GM23338 (cell line): ENCODE results near the gene NPHP3. TPM values are rescaled to one million over a fixed set of nuclear protein-coding genes. Genes with fewer than 3 reads are reported as not detected.
"Not testable (repeated sequence)": the region's sequence is repeated elsewhere in the genome, so short reads cannot be mapped to it uniquely, and the experiment has no call there.

Source experiments
- ATAC-seq: fragments of 200-7000 bp; cut with Tn5 transposase; 3 replicates; pipeline ENCODE4 v1.9.1; 2020
- DNase-seq: peaks from one replicate; pipeline ENCODE4 v3.0.0-alpha.2; 2015; ENCODE audit warnings: low spot score
- H2AFZ ChIP-seq: fragments of 200-600 bp; sonication (generic); 2 replicates; pipeline ENCODE4 v1.8.0; 2016; ENCODE audit warnings: antibody characterized with exemption, mild to moderate bottlenecking, moderate library complexity
- H3F3A ChIP-seq: fragments of 200-600 bp; sonication (generic); replicated peaks from 2 replicates; pipeline ENCODE4 v1.8.0; 2017; ENCODE audit warnings: antibody characterized with exemption, mixed run types, low read depth
- H3K27ac ChIP-seq: fragments of 200-600 bp; sonication (generic); 2 replicates; pipeline ENCODE4 v1.6.1; 2016; ENCODE audit warnings: low read depth
- H3K27me3 ChIP-seq: fragments of 200-600 bp; sonication (generic); 2 replicates; pipeline ENCODE4 v1.8.0; 2016; ENCODE audit warnings: mild to moderate bottlenecking, mixed run types, moderate library complexity; ENCODE audit not compliant: insufficient read depth
- H3K36me3 ChIP-seq: fragments of 200-600 bp; sonication (generic); 2 replicates; pipeline ENCODE4 v1.8.0; 2016; ENCODE audit warnings: mild to moderate bottlenecking; ENCODE audit not compliant: insufficient read depth
- H3K4me1 ChIP-seq: fragments of 200-600 bp; sonication (generic); 2 replicates; pipeline ENCODE4 v1.8.0; 2016; ENCODE audit warnings: mild to moderate bottlenecking, moderate library complexity; ENCODE audit not compliant: insufficient read depth
- H3K4me2 ChIP-seq: fragments of 200-600 bp; sonication (generic); 2 replicates; pipeline ENCODE4 v1.7.1; 2017; ENCODE audit warnings: mixed run types
- H3K4me3 ChIP-seq: fragments of 200-600 bp; sonication (generic); 2 replicates; pipeline ENCODE4 v1.6.1; 2016; ENCODE audit warnings: mixed run types
- H3K79me2 ChIP-seq: fragments of 200-600 bp; sonication (generic); replicated peaks from 2 replicates; pipeline ENCODE4 v1.8.0; 2017; ENCODE audit warnings: mild to moderate bottlenecking; ENCODE audit not compliant: insufficient read depth
- H3K9me2 ChIP-seq: fragments of 200-600 bp; sonication (generic); 2 replicates; pipeline ENCODE4 v1.8.0; 2017; ENCODE audit not compliant: insufficient read depth
- H4K20me1 ChIP-seq: fragments of 200-600 bp; sonication (generic); replicated peaks from 2 replicates; pipeline ENCODE4 v1.8.0; 2017; ENCODE audit warnings: mild to moderate bottlenecking; ENCODE audit not compliant: insufficient read depth
- H3K27ac Mint-ChIP-seq: 2 replicates; pipeline ENCODE4 v1.8.0; 2020; ENCODE audit warnings: inconsistent platforms, mild to moderate bottlenecking, moderate library complexity, mixed read lengths
- H3K27me3 Mint-ChIP-seq: 3 replicates; pipeline ENCODE4 v1.8.0; 2022; ENCODE audit warnings: low read depth, mild to moderate bottlenecking, moderate library complexity, mixed read lengths, inconsistent platforms; ENCODE audit not compliant: insufficient read depth, poor library complexity
- H3K36me3 Mint-ChIP-seq: 3 replicates; pipeline ENCODE4 v1.8.0; 2021; ENCODE audit warnings: low read depth, mild to moderate bottlenecking, inconsistent platforms, moderate library complexity, mixed read lengths
- H3K4me1 Mint-ChIP-seq: 3 replicates; pipeline ENCODE4 v1.8.0; 2020; ENCODE audit warnings: mild to moderate bottlenecking, inconsistent platforms, mixed read lengths
- H3K4me3 Mint-ChIP-seq: 3 replicates; pipeline ENCODE4 v1.8.0; 2021; ENCODE audit warnings: moderate library complexity, mild to moderate bottlenecking, inconsistent platforms, mixed read lengths
- H3K9me3 Mint-ChIP-seq: 3 replicates; pipeline ENCODE4 v1.8.0; 2020; ENCODE audit warnings: moderate library complexity, mild to moderate bottlenecking, inconsistent platforms, mixed read lengths
- CREB1 ChIP-seq: fragments of 250-450 bp; sonication (Bioruptor Pico); IDR thresholded peaks from 2 replicates; pipeline ENCODE4 v1.5.0; 2020; ENCODE audit warnings: low read depth, mild to moderate bottlenecking, moderate library complexity
- EZH2 ChIP-seq: fragments of 200-600 bp; sonication (generic); IDR thresholded peaks from one replicate; pipeline ENCODE4 v1.8.0; 2017; ENCODE audit warnings: antibody characterized with exemption, mild to moderate bottlenecking, low read depth; ENCODE audit not compliant: unreplicated experiment
- STAT1 ChIP-seq: IDR thresholded peaks from one replicate; pipeline ENCODE4 v1.6.1; 2016; ENCODE audit warnings: antibody characterized with exemption; ENCODE audit not compliant: unreplicated experiment
- ZNF331 ChIP-seq: fragments of 250-450 bp; sonication (Bioruptor Pico); IDR thresholded peaks from 2 replicates; pipeline ENCODE4 v1.5.0; 2020; ENCODE audit warnings: low read depth, mild to moderate bottlenecking, moderate library complexity
- polyA plus RNA-seq: library from polyadenylated mRNA; unstranded; fragments of >200 nt; fragmentation: Nextera tagmentation; extraction: Ambion mirVana; gene quantifications from 2 replicates; pipeline ENCODE4 v1.2.1, GENCODE V29; 2016
- total RNA-seq: library from RNA; depleted of rRNA; stranded (reverse); fragments of >200 nt; shearing (Covaris generic); gene quantifications from 2 replicates; pipeline ENCODE4 v1.2.3, GENCODE V29; 2014
- TF ChIP-seq, protein P1 (sequence below): IDR thresholded peaks from one replicate; pipeline ENCODE4 v1.6.1; 2018; ENCODE audit warnings: antibody characterized with exemption; ENCODE audit not compliant: unreplicated experiment
- TF ChIP-seq, protein P2 (sequence below): fragments of 250-450 bp; sonication (Bioruptor Pico); IDR thresholded peaks from 2 replicates; pipeline ENCODE4 v1.5.0; 2020; ENCODE audit warnings: mild to moderate bottlenecking, moderate library complexity
- TF ChIP-seq, protein P3 (sequence below): IDR thresholded peaks from 2 replicates; pipeline ENCODE4 v1.6.1; 2016; ENCODE audit warnings: antibody characterized with exemption

NPHP3 gene
- total and polyA plus RNA-seq, 2 experiments from 2014 or later, result 8.4 to 12.0 TPM

- Mint-ChIP-seq H3K4me3 (no peak overlapping the region), H3K27me3 (no peaks in the 10 kb centered on the region), H3K4me1 (peaks cover 4% of the 10 kb centered on the region; the same call in 1 of the 3 replicates), H3K9me3 (no peaks in the 10 kb centered on the region), H3K27ac (no peak overlapping the region), H3K36me3 (no peaks in the 10 kb centered on the region)
- no peaks in the 10 kb centered on the region for H3K36me3 ChIP-seq
- H2AFZ ChIP-seq, result no peak overlapping the region
- no peaks in the 10 kb centered on the region for H3K9me2 ChIP-seq
- no peak overlapping the region for H3K4me2 ChIP-seq
- H4K20me1 ChIP-seq, result no peaks in the 10 kb centered on the region
- H3K27ac ChIP-seq, result no peak overlapping the region
- no peak for TF ChIP-seq CREB1 (CRISPR knock-in tag)
- TF ChIP-seq, protein P1, sequence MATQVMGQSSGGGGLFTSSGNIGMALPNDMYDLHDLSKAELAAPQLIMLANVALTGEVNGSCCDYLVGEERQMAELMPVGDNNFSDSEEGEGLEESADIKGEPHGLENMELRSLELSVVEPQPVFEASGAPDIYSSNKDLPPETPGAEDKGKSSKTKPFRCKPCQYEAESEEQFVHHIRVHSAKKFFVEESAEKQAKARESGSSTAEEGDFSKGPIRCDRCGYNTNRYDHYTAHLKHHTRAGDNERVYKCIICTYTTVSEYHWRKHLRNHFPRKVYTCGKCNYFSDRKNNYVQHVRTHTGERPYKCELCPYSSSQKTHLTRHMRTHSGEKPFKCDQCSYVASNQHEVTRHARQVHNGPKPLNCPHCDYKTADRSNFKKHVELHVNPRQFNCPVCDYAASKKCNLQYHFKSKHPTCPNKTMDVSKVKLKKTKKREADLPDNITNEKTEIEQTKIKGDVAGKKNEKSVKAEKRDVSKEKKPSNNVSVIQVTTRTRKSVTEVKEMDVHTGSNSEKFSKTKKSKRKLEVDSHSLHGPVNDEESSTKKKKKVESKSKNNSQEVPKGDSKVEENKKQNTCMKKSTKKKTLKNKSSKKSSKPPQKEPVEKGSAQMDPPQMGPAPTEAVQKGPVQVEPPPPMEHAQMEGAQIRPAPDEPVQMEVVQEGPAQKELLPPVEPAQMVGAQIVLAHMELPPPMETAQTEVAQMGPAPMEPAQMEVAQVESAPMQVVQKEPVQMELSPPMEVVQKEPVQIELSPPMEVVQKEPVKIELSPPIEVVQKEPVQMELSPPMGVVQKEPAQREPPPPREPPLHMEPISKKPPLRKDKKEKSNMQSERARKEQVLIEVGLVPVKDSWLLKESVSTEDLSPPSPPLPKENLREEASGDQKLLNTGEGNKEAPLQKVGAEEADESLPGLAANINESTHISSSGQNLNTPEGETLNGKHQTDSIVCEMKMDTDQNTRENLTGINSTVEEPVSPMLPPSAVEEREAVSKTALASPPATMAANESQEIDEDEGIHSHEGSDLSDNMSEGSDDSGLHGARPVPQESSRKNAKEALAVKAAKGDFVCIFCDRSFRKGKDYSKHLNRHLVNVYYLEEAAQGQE, result no peak
- no peak for TF ChIP-seq STAT1
- TF ChIP-seq, protein P2, sequence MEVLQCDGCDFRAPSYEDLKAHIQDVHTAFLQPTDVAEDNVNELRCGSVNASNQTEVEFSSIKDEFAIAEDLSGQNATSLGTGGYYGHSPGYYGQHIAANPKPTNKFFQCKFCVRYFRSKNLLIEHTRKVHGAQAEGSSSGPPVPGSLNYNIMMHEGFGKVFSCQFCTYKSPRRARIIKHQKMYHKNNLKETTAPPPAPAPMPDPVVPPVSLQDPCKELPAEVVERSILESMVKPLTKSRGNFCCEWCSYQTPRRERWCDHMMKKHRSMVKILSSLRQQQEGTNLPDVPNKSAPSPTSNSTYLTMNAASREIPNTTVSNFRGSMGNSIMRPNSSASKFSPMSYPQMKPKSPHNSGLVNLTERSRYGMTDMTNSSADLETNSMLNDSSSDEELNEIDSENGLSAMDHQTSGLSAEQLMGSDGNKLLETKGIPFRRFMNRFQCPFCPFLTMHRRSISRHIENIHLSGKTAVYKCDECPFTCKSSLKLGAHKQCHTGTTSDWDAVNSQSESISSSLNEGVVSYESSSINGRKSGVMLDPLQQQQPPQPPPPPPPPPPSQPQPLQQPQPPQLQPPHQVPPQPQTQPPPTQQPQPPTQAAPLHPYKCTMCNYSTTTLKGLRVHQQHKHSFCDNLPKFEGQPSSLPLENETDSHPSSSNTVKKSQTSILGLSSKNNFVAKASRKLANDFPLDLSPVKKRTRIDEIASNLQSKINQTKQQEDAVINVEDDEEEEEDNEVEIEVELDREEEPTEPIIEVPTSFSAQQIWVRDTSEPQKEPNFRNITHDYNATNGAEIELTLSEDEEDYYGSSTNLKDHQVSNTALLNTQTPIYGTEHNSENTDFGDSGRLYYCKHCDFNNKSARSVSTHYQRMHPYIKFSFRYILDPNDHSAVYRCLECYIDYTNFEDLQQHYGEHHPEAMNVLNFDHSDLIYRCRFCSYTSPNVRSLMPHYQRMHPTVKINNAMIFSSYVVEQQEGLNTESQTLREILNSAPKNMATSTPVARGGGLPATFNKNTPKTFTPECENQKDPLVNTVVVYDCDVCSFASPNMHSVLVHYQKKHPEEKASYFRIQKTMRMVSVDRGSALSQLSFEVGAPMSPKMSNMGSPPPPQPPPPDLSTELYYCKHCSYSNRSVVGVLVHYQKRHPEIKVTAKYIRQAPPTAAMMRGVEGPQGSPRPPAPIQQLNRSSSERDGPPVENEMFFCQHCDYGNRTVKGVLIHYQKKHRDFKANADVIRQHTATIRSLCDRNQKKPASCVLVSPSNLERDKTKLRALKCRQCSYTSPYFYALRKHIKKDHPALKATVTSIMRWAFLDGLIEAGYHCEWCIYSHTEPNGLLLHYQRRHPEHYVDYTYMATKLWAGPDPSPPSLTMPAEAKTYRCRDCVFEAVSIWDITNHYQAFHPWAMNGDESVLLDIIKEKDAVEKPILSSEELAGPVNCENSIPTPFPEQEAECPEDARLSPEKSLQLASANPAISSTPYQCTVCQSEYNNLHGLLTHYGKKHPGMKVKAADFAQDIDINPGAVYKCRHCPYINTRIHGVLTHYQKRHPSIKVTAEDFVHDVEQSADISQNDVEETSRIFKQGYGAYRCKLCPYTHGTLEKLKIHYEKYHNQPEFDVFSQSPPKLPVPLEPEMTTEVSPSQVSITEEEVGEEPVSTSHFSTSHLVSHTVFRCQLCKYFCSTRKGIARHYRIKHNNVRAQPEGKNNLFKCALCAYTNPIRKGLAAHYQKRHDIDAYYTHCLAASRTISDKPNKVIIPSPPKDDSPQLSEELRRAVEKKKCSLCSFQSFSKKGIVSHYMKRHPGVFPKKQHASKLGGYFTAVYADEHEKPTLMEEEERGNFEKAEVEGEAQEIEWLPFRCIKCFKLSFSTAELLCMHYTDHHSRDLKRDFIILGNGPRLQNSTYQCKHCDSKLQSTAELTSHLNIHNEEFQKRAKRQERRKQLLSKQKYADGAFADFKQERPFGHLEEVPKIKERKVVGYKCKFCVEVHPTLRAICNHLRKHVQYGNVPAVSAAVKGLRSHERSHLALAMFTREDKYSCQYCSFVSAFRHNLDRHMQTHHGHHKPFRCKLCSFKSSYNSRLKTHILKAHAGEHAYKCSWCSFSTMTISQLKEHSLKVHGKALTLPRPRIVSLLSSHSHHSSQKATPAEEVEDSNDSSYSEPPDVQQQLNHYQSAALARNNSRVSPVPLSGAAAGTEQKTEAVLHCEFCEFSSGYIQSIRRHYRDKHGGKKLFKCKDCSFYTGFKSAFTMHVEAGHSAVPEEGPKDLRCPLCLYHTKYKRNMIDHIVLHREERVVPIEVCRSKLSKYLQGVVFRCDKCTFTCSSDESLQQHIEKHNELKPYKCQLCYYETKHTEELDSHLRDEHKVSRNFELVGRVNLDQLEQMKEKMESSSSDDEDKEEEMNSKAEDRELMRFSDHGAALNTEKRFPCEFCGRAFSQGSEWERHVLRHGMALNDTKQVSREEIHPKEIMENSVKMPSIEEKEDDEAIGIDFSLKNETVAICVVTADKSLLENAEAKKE (CRISPR knock-in tag), result no peak
- TF ChIP-seq, protein P3, sequence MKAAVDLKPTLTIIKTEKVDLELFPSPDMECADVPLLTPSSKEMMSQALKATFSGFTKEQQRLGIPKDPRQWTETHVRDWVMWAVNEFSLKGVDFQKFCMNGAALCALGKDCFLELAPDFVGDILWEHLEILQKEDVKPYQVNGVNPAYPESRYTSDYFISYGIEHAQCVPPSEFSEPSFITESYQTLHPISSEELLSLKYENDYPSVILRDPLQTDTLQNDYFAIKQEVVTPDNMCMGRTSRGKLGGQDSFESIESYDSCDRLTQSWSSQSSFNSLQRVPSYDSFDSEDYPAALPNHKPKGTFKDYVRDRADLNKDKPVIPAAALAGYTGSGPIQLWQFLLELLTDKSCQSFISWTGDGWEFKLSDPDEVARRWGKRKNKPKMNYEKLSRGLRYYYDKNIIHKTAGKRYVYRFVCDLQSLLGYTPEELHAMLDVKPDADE, result no peak
- no peak for TF ChIP-seq EZH2
- no peak for TF ChIP-seq ZNF331 (CRISPR knock-in tag)
- no peaks in the 10 kb centered on the region for H3K79me2 ChIP-seq
- H3K4me3 ChIP-seq, result no peak overlapping the region
- H3K27me3 ChIP-seq, result no peaks in the 10 kb centered on the region
- H3K4me1 ChIP-seq, result peaks cover 5% of the 10 kb centered on the region; the same call in 1 of the 2 replicates
- no peaks in the 10 kb centered on the region for H3F3A ChIP-seq
- ATAC-seq, result no peak
- DNase-seq, result no peak
These were observed 27.6 kb upstream of the NPHP3 start for GRCh38 chr3:132749786-132750185.

- not testable (repeated sequence) for H3K9me3 Mint-ChIP-seq, H3F3A ChIP-seq, H3K4me1 Mint-ChIP-seq, H3K36me3 Mint-ChIP-seq, H3K4me2 ChIP-seq, H3K9me2 ChIP-seq, H3K79me2 ChIP-seq, H4K20me1 ChIP-seq, H3K4me1 ChIP-seq, H3K4me3 ChIP-seq, H3K4me3 Mint-ChIP-seq, H3K27me3 ChIP-seq, ATAC-seq, H3K27me3 Mint-ChIP-seq, H3K36me3 ChIP-seq, H3K27ac ChIP-seq, H3K27ac Mint-ChIP-seq
- H2AFZ ChIP-seq, result peak overlapping the region; percentile 83
- peak; percentile 12 for DNase-seq
These were observed 24.5 kb upstream of the NPHP3 start for GRCh38 chr3:132746720-132747119.
